Astrocyte of the spinal cord (primary cell): ENCODE data around the gene C11orf86.
"Not testable (repeated sequence)": the region's sequence is repeated elsewhere in the genome, so short reads cannot be mapped to it uniquely, and the experiment has no call there.

Experiments
- DNase-seq: peaks from one replicate; pipeline ENCODE4 v3.0.0; 2011; ENCODE audit warnings: low read depth, low spot score
- H3K4me3 ChIP-seq: 2 replicates; pipeline ENCODE4 v1.5.1; 2011; ENCODE audit warnings: low read depth, mild to moderate bottlenecking, low read length, moderate library complexity
- CTCF ChIP-seq: IDR thresholded peaks from 2 replicates; pipeline ENCODE4 v1.5.1; 2012; ENCODE audit warnings: low read depth, mild to moderate bottlenecking, low read length, inconsistent platforms
- in situ Hi-C: cut with HindIII; loops from 2 replicates; pipeline ENCODE4 v1.10.0; 2017; ENCODE audit warnings: low sequenced_read_pairs

The C11orf86 gene

GRCh38 chr11:66987158-66987620 lies 12.1 kb downstream of the C11orf86 start:
- DNase-seq, result no peak
- H3K4me3 ChIP-seq, result no peak overlapping the region
- in situ Hi-C loops, result no loop called here
- no peak for TF ChIP-seq CTCF

- no peak overlapping the region for H3K4me3 ChIP-seq
- no peak for DNase-seq
- in situ Hi-C loops, result no loop called here
- no peak for TF ChIP-seq CTCF
Observed at GRCh38 chr11:66987924-66988637, 13.0 kb downstream of the C11orf86 start.

- in situ Hi-C loops, H3K4me3 ChIP-seq, DNase-seq: not testable (repeated sequence)
Observed at GRCh38 chr11:66988741-66989140, 13.6 kb downstream of the C11orf86 start.

- DNase-seq, H3K4me3 ChIP-seq, in situ Hi-C loops: not testable (repeated sequence)
Observed at GRCh38 chr11:66989360-66989759, 14.3 kb downstream of the C11orf86 start.

GRCh38 chr11:66992041-66992440 lies 16.9 kb downstream of the C11orf86 start:
- no peak for TF ChIP-seq CTCF
- in situ Hi-C loops, result no loop called here
- DNase-seq, result no peak
- no peak overlapping the region for H3K4me3 ChIP-seq

- in situ Hi-C loops, result no loop called here
- no peak for DNase-seq
- TF ChIP-seq CTCF, result no peak
- H3K4me3 ChIP-seq, result no peak overlapping the region
Observed at GRCh38 chr11:66996609-66997273, 21.6 kb downstream of the C11orf86 start.

- in situ Hi-C loops, result no loop called here
Observed at GRCh38 chr11:66999555-66999954, 24.5 kb downstream of the C11orf86 start.

More at GRCh38 chr11:66999555-66999954, 24.5 kb downstream of the C11orf86 start:
- no peak overlapping the region for H3K4me3 ChIP-seq
- no peak for DNase-seq
- TF ChIP-seq CTCF, result no peak
